PC-3 (cell line): ENCODE data around the gene LTBP1.

Experiments used
- EZH2 ChIP-seq: fragments of 300-600 bp; sonication (generic); IDR thresholded peaks from one replicate; pipeline ENCODE4 v1.6.1; 2017; ENCODE audit warnings: antibody characterized with exemption, mild to moderate bottlenecking, low read length; ENCODE audit not compliant: unreplicated experiment
- TF ChIP-seq, protein P1 (sequence below): fragments of 300-600 bp; sonication (generic); conservative IDR thresholded peaks from 2 replicates; pipeline ENCODE4 v1.5.1; 2017; ENCODE audit warnings: antibody characterized with exemption, low read depth, mild to moderate bottlenecking, low read length

DNA sequence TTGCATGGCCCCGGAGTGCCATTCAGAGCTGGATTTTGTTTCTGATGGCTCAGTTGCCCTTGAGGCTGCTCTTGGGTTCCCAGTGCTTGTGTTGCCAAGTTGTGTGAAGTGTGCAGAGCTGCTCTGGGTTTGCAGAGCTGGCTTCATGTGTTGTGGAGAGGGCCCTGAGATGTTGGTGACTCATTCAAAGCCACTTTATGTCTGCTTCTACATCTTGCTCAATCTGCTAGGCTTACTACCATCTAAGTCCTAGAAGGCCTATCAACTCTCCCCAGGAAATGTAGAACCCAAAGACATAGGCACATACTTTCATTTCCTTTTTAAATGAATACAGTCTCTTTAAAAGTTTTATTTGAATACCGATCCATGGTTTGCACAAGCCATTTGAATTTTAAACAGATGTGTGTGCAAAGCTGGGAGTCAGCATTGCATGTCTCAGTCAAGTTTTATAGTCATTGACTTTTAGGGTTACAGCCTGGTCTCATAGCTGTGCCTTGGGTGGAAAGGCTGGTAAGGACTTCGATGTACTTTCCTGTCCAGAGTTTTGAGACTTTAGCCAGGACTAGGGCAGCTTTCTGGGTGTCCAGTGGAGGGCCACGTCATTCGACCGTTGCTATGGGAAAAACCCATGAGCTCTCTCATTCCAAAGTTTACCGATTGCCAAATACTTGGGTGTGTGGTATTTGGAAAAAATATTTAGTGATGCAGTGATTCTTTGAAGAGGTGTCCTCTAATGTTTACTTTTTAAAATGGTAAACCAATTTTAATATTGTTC lies 105.0 kb downstream of the LTBP1 start:
- TF ChIP-seq, protein P1, sequence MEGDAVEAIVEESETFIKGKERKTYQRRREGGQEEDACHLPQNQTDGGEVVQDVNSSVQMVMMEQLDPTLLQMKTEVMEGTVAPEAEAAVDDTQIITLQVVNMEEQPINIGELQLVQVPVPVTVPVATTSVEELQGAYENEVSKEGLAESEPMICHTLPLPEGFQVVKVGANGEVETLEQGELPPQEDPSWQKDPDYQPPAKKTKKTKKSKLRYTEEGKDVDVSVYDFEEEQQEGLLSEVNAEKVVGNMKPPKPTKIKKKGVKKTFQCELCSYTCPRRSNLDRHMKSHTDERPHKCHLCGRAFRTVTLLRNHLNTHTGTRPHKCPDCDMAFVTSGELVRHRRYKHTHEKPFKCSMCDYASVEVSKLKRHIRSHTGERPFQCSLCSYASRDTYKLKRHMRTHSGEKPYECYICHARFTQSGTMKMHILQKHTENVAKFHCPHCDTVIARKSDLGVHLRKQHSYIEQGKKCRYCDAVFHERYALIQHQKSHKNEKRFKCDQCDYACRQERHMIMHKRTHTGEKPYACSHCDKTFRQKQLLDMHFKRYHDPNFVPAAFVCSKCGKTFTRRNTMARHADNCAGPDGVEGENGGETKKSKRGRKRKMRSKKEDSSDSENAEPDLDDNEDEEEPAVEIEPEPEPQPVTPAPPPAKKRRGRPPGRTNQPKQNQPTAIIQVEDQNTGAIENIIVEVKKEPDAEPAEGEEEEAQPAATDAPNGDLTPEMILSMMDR: no peak
- no peak for TF ChIP-seq EZH2
